ENCODE measurements around the gene RARS1. TPM values are rescaled to one million over a fixed set of nuclear protein-coding genes. Genes with fewer than 3 reads are reported as not detected.

RARS1 gene
- total and polyA plus RNA-seq, 2 of the 8 experiments (the other 6 are each of a cell fraction or from before 2014, with no cell fraction given) = 30.2 to 108 TPM

GRCh38 chr5:168482361-168482760 lies 3.9 kb upstream of the RARS1 start:
- no peak overlapping the region for H2AK5ac ChIP-seq (ENCODE audit: low read depth, low read length)
- no peak overlapping the region for H2BK5ac ChIP-seq (ENCODE audit: low read depth, low read length)
- no peak overlapping the region for H3K4ac ChIP-seq (replicated peaks; ENCODE audit: insufficient read length, low read depth, low read length)
- no peak overlapping the region for H4K8ac ChIP-seq (ENCODE audit: extremely low read depth, insufficient read depth, low read length)
- ChIA-PET POLR2A (ENCODE audit: partially characterized antibody) (no interaction called here), CTCF (ENCODE audit: partially characterized antibody) (interaction anchor here (0.7 to 2.4 kb wide), 2 partner anchors 10 to 213 kb away, joined by 5 to 11 read pairs; no protein-coding TSS in a partner anchor)
- WGBS, 2 experiments (ENCODE audit: extremely low coverage in 1 of 2, insufficient coverage in 1 of 2, insufficient read length in 1 of 2, insufficient replicate concordance in 2 of 2, low coverage in 1 of 2, low lambda C conversion rate in 2 of 2, missing lambda C conversion rate in 1 of 2) = 77% methylated on average over 5 of the region's 5 CpGs; no CpG with 5 or more reads in 1 of the 2 experiments
- H3K4me1 ChIP-seq (replicated peaks in 1 of 4; ENCODE audit: control insufficient read depth in 3 of 4, insufficient read depth in 4 of 4, low read length in 3 of 4) = peaks cover 0 to 2% (median 2%) of the 10 kb centered on the region in 4 experiments; a peak in 3 of 7 replicates
- no peaks in the 10 kb centered on the region for H4K20me1 ChIP-seq (replicated peaks in 1 of 2; ENCODE audit: control insufficient read depth in 1 of 2, insufficient read depth in 2 of 2, low read length in 2 of 2)
- no peak overlapping the region for H2BK15ac ChIP-seq (ENCODE audit: low read length)
- H3K23me2 ChIP-seq (ENCODE audit: low read depth, low read length) = no peaks in the 10 kb centered on the region; the same call in 1 of the 2 replicates
- no peaks in the 10 kb centered on the region for H3K9me3 ChIP-seq (ENCODE audit: insufficient read depth in 2 of 2, low read depth in 1 of 2, low read length in 1 of 2)
- H2AFZ ChIP-seq (ENCODE audit: low read length) = no peak overlapping the region
- no peak overlapping the region for H3K9ac ChIP-seq (replicated peaks in 1 of 4; ENCODE audit: extremely low read depth in 1 of 4, low read depth in 3 of 4, low read length in 3 of 4)
- FAIRE-seq (no peak), DNase-seq (ENCODE audit: low read depth in 1 of 2, low spot score in 2 of 2) (no peak)
- H3K4me2 ChIP-seq (ENCODE audit: insufficient read depth in 1 of 2, low read depth in 2 of 2, low read length in 2 of 2) = no peak overlapping the region
- H3K79me1 ChIP-seq (ENCODE audit: low read depth, low read length) = 0 out of 2 replicates have a peak, but pooled peaks cover 2% of the 10 kb centered on the region
- no peak overlapping the region for H2BK20ac ChIP-seq (ENCODE audit: low read length)
- H3K4me3 ChIP-seq (ENCODE audit: extremely low read depth in 1 of 4, insufficient read depth in 2 of 4, low read depth in 3 of 4, low read length in 4 of 4) = no peak overlapping the region
- H2BK12ac ChIP-seq (ENCODE audit: low read depth, low read length) = no peak overlapping the region
- no peak overlapping the region for H4K5ac ChIP-seq (ENCODE audit: insufficient read length, low read depth, low read length)
- H2BK120ac ChIP-seq (replicated peaks; ENCODE audit: low read depth, low read length) = no peak overlapping the region
- peaks cover 0 to 9% of the 10 kb centered on the region in 2 experiments; a peak in 2 of 4 replicates for H3K79me2 ChIP-seq (ENCODE audit: control insufficient read depth in 1 of 2, insufficient read depth in 2 of 2, low read length in 2 of 2)
- H3K27me3 ChIP-seq (replicated peaks in 1 of 4; ENCODE audit: control insufficient read depth in 3 of 4, extremely low read depth in 1 of 4, insufficient read depth in 3 of 4, low read length in 3 of 4) = no peaks in the 10 kb centered on the region
- H3K56ac ChIP-seq (replicated peaks; ENCODE audit: insufficient read length, low read depth, low read length) = no peak overlapping the region
- H3K14ac ChIP-seq (ENCODE audit: insufficient read length) = no peak overlapping the region
- no peak overlapping the region for H4K91ac ChIP-seq (replicated peaks; ENCODE audit: insufficient read length, low read length)
- no peaks in the 10 kb centered on the region for H3K36me3 ChIP-seq (ENCODE audit: control insufficient read depth in 2 of 4, insufficient read depth in 4 of 4, low read length in 3 of 4)
- no peak overlapping the region for H3K18ac ChIP-seq (ENCODE audit: extremely low read depth, low read length)
- no peak overlapping the region for H3K23ac ChIP-seq (ENCODE audit: insufficient read length)
- H3K27ac ChIP-seq (ENCODE audit: low read depth, low read length) = no peak overlapping the region
- no peak for TF ChIP-seq ATF2 (IDR thresholded peaks at IDR 0.05; ENCODE audit: low read length)
- TF ChIP-seq BRCA1 (IDR thresholded peaks at IDR 0.05; ENCODE audit: low read depth, low read length) = no peak
- TF ChIP-seq EP300 (IDR thresholded peaks at IDR 0.05; ENCODE audit: borderline replicate concordance in 1 of 2, low read depth in 2 of 2, low read length in 2 of 2) = no peak
- TF ChIP-seq MAX (IDR thresholded peaks at IDR 0.05) = no peak
